Natural killer cell (primary cell): ENCODE results near the gene PADI2. TPM values are rescaled to one million over a fixed set of nuclear protein-coding genes. Genes with fewer than 3 reads are reported as not detected.

ENCODE experiments used
- ATAC-seq, 3 donors: fragments of 150-1000 bp in 2 of 3; fragments of 200-7000 bp in 1 of 3; cut with Tn5 transposase; 1 replicate in 1 of 3; 2 replicates in 2 of 3; pipeline ENCODE4 v1.10.0; 2021; ENCODE audit warnings: mild to moderate bottlenecking in 2 of 3, moderate library complexity in 2 of 3
- DNase-seq, 2 donors: peaks; one replicate each; pipeline versions ENCODE4 v3.0.0 to v3.0.0-alpha.2; 2013 to 2021; ENCODE audit warnings: mixed read lengths in 1 of 2
- H3K27ac ChIP-seq: one replicate; pipeline ENCODE4 v1.5.1; 2013; ENCODE audit warnings: mild to moderate bottlenecking, low read length
- H3K27me3 ChIP-seq: one replicate; pipeline ENCODE4 v1.6.1; 2013; ENCODE audit warnings: low read length; ENCODE audit not compliant: control insufficient read depth, insufficient read depth
- H3K36me3 ChIP-seq: one replicate; pipeline ENCODE4 v1.6.1; 2013; ENCODE audit warnings: low read length; ENCODE audit not compliant: control insufficient read depth, insufficient read depth
- H3K4me1 ChIP-seq: one replicate; pipeline ENCODE4 v1.6.1; 2013; ENCODE audit warnings: low read length; ENCODE audit not compliant: control insufficient read depth, insufficient read depth
- H3K4me3 ChIP-seq: one replicate; pipeline ENCODE4 v1.5.1; 2013; ENCODE audit warnings: low read length
- H3K9me3 ChIP-seq: one replicate; pipeline ENCODE4 v1.6.1; 2013; ENCODE audit warnings: low read length; ENCODE audit not compliant: control insufficient read depth, insufficient read depth
- H3K27ac Mint-ChIP-seq, 2 donors: one replicate each; pipeline ENCODE4 v1.8.0; 2022; ENCODE audit warnings: mild to moderate bottlenecking in 2 of 2, mixed read lengths in 2 of 2, moderate library complexity in 1 of 2
- H3K27me3 Mint-ChIP-seq, 2 donors: one replicate each; pipeline ENCODE4 v1.8.0; 2022; ENCODE audit warnings: low read depth in 2 of 2, mixed read lengths in 2 of 2
- H3K36me3 Mint-ChIP-seq: one replicate; pipeline ENCODE4 v1.8.0; 2022; ENCODE audit warnings: mixed read lengths
- H3K4me1 Mint-ChIP-seq, 2 donors: one replicate each; pipeline ENCODE4 v1.8.0; 2022; ENCODE audit warnings: mixed read lengths in 2 of 2
- H3K4me3 Mint-ChIP-seq: one replicate; pipeline ENCODE4 v1.8.0; 2022; ENCODE audit warnings: mild to moderate bottlenecking, moderate library complexity, mixed read lengths
- H3K9me3 Mint-ChIP-seq, 2 donors: one replicate each; pipeline ENCODE4 v1.8.0; 2022; ENCODE audit warnings: mixed read lengths in 2 of 2
- WGBS: methylation state at CpG from one replicate; pipeline ENCODE4 v1.1.7; 2013; ENCODE audit warnings: missing lambda C conversion rate; ENCODE audit not compliant: insufficient coverage; 5-methylcytosine and 5-hydroxymethylcytosine counted together
- intact Hi-C: fragments of 100-400 bp; cut with micrococcal nuclease; formaldehyde crosslinking; loops from one replicate; pipeline ENCODE4 v1.14.2; 2022
- total RNA-seq, 4 donors: library from RNA; stranded (reverse); fragments of 120-200 nt in 1 of 4; gene quantifications; one replicate each; pipeline versions ENCODE4 v1.2.3 to v1.2.4, GENCODE V29; 2013 to 2022
- TF ChIP-seq, protein P1 (sequence below): fragments of 200-600 bp; IDR thresholded peaks from one replicate; pipeline ENCODE4 v1.8.0; 2022; ENCODE audit warnings: antibody characterized with exemption

PADI2 gene
- total RNA-seq, 3 donors from 2014 or later (not counting 1 experiment from before 2014, with no cell fraction given) = 0.56 to 2.5 (median 0.88) TPM

DNA sequence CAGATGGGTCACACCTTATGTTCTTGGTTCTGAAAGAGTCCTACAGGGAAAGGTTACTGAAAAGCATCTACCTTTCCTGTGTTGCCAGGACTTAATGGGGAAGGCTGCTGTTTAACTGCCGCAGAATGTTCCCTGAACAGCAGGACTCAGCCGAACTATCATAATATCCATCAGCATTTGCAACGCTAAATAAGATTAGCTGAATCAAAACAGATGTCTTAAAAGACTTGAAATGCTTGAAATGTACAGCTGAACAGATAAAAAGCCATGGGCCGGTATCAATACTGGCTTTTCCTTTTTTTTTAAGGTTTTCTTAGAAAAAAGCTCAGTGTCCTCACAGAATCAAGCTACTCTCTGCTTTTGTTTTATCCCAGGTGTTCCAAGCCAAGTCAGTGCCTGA is 87.8 kb downstream of the PADI2 start:
- ATAC-seq (no peak), DNase-seq (no peak)
- no peaks in the 10 kb centered on the region for H3K9me3 ChIP-seq
- H3K27me3 ChIP-seq = no peaks in the 10 kb centered on the region
- Mint-ChIP-seq H3K4me3 (no peak overlapping the region), H3K27me3 (no peaks in the 10 kb centered on the region), H3K4me1 (peaks cover 0 to 5% of the 10 kb centered on the region in 2 donors), H3K36me3 (peaks cover 11% of the 10 kb centered on the region), H3K9me3 (no peaks in the 10 kb centered on the region), H3K27ac (no peak overlapping the region)
- no peaks in the 10 kb centered on the region for H3K4me1 ChIP-seq
- TF ChIP-seq, protein P1, sequence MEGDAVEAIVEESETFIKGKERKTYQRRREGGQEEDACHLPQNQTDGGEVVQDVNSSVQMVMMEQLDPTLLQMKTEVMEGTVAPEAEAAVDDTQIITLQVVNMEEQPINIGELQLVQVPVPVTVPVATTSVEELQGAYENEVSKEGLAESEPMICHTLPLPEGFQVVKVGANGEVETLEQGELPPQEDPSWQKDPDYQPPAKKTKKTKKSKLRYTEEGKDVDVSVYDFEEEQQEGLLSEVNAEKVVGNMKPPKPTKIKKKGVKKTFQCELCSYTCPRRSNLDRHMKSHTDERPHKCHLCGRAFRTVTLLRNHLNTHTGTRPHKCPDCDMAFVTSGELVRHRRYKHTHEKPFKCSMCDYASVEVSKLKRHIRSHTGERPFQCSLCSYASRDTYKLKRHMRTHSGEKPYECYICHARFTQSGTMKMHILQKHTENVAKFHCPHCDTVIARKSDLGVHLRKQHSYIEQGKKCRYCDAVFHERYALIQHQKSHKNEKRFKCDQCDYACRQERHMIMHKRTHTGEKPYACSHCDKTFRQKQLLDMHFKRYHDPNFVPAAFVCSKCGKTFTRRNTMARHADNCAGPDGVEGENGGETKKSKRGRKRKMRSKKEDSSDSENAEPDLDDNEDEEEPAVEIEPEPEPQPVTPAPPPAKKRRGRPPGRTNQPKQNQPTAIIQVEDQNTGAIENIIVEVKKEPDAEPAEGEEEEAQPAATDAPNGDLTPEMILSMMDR = no peak
- H3K36me3 ChIP-seq = peaks cover 56% of the 10 kb centered on the region
- WGBS = 99% methylated on average over 4 of the region's 4 CpGs
- no peak overlapping the region for H3K27ac ChIP-seq
- intact Hi-C loops = no loop called here
- H3K4me3 ChIP-seq = no peak overlapping the region

DNA sequence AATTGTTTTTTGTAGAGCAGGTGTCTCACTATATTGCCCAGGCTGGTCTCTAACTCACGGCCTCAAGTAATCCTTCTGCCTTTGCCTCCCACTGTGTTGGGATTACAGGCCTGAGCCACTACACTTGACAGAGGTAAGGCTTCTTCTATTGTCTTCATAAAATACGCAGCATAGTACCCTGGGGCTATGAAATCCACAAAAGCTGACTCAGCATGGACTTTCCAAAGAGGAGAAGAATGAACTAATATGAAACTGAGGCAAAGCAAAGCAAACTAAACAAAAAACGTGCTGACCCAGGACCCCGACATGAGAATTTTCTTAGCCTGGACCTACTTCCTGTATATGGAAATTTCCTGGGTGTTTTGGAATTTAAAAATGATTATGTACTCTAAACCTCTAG is 89.0 kb downstream of the PADI2 start:
- ATAC-seq = no peak
- no peak overlapping the region for H3K27ac Mint-ChIP-seq
- peaks cover 64% of the 10 kb centered on the region for H3K36me3 ChIP-seq

DNA sequence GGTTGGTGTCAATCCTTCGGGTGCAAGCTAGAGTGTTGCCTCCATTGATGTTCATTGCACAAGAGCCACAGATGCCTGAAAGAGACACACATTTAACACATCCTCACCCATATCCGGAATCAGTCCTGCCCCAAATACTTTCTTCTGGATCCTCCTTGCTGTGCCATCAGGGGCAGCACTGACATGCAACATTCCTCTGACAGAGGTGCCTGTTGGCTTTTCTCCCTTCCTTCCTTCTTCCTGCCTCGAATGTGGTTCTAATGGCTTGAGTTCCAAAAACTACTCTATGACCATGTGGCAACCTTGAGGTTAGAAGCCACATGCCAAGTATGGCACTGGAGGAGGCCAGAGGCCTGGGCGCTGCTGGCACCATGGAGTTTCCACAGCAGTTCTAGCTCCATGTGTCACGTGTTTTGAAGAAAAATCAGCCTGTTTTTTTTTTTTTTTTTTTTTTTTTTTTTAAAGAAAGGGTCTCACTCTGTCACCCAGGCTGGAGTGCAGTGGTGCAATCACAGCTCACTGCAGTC is 90.5 kb downstream of the PADI2 start:
- Histone ChIP-seq H3K27ac (no peak overlapping the region), H3K4me3 (no peak overlapping the region), H3K4me1 (no peaks in the 10 kb centered on the region), H3K36me3 (peaks cover 72% of the 10 kb centered on the region), H3K9me3 (no peaks in the 10 kb centered on the region), H3K27me3 (no peaks in the 10 kb centered on the region)
- no peak overlapping the region for H3K4me3 Mint-ChIP-seq
- intact Hi-C loops = no loop called here
- 90% methylated on average over 5 of the region's 5 CpGs for WGBS
- no peaks in the 10 kb centered on the region for H3K9me3 Mint-ChIP-seq
- ATAC-seq (no peak), DNase-seq (no peak)
- H3K4me1 Mint-ChIP-seq = peaks cover 0 to 7% of the 10 kb centered on the region in 2 donors
- peaks cover 11% of the 10 kb centered on the region for H3K36me3 Mint-ChIP-seq
- TF ChIP-seq, protein P1 = no peak
- H3K27ac Mint-ChIP-seq = no peak overlapping the region
- H3K27me3 Mint-ChIP-seq = no peaks in the 10 kb centered on the region

More for the DNA sequence above, 89.0 kb downstream of the PADI2 start:
- Mint-ChIP-seq H3K36me3 (peaks cover 11% of the 10 kb centered on the region), H3K4me1 (peaks cover 0 to 3% of the 10 kb centered on the region in 2 donors), H3K9me3 (no peaks in the 10 kb centered on the region), H3K4me3 (no peak overlapping the region), H3K27me3 (no peaks in the 10 kb centered on the region)
- Histone ChIP-seq H3K4me1 (no peaks in the 10 kb centered on the region), H3K27ac (no peak overlapping the region), H3K4me3 (no peak overlapping the region), H3K9me3 (no peaks in the 10 kb centered on the region), H3K27me3 (no peaks in the 10 kb centered on the region)
- intact Hi-C loops = no loop called here
- TF ChIP-seq, protein P1 = no peak
- 91% methylated on average over 4 of the region's 4 CpGs for WGBS
- DNase-seq = no peak

DNA sequence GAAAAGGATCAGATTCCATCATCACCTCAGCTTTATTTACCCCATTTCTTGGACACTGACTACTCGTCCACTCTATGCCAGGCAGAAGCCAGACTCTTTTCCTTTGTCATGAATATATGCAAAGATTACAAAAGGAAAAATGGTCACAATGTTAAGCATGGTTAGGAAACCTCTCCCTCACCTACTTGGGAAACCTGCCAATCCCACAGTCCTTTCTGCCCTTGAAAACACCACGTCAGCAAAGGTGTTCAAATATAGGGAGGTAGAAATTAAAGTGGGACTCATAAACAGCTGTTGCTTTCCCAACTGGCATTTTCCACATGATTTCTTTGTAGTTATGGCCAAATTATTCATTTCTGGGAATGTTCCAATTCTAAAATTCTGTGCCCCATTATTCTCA is 91.4 kb downstream of the PADI2 start:
- Histone ChIP-seq H3K27me3 (no peaks in the 10 kb centered on the region), H3K4me3 (no peak overlapping the region), H3K9me3 (no peaks in the 10 kb centered on the region), H3K36me3 (peaks cover 73% of the 10 kb centered on the region), H3K4me1 (no peaks in the 10 kb centered on the region), H3K27ac (no peak overlapping the region)
- TF ChIP-seq, protein P1 = no peak
- Mint-ChIP-seq H3K4me3 (no peak overlapping the region), H3K27me3 (no peaks in the 10 kb centered on the region), H3K27ac (no peak overlapping the region), H3K9me3 (no peaks in the 10 kb centered on the region), H3K36me3 (peaks cover 11% of the 10 kb centered on the region), H3K4me1 (peaks cover 0 to 7% of the 10 kb centered on the region in 2 donors)
- WGBS = 100% methylated on average over 1 of the region's 2 CpGs
- no peak for ATAC-seq
- intact Hi-C loops = no loop called here
- DNase-seq = no peak
